Skin of body (tissue), 2 donors: ENCODE data around the gene IFT80. TPM values are rescaled to one million over a fixed set of nuclear protein-coding genes. Genes with fewer than 3 reads are reported as not detected.
A peak's percentile ranks its signal among the peaks of the same experiment; 100 is the strongest.

Experiments
- DNase-seq: peaks from one replicate; lab custom pipeline; 2025; lab: John Stamatoyannopoulos, UW
- total RNA-seq: library from RNA; depleted of rRNA; stranded (reverse); fragments of >200 nt; gene quantifications from one replicate; pipeline ENCODE4 v1.2.3, GENCODE V29; 2014

IFT80 gene
- total RNA-seq, 1 donor from 2014 or later, result 38.0 TPM

GRCh38 chr3:160400702-160401150 is 1.7 kb upstream of the IFT80 start:
- DNase-seq, result no peak

- DNase-seq, result peak; percentile 44
Observed at GRCh38 chr3:160400030-160400701, 1.1 kb upstream of the IFT80 start.

GRCh38 chr3:160398820-160399124 is 253 bp downstream of the IFT80 start:
- no peak for DNase-seq

GRCh38 chr3:160395297-160395696 is 3.7 kb downstream of the IFT80 start:
- DNase-seq, result no peak

GRCh38 chr3:160394009-160394392 is 5.0 kb downstream of the IFT80 start:
- no peak for DNase-seq

GRCh38 chr3:160393346-160394008 is 5.5 kb downstream of the IFT80 start:
- no peak for DNase-seq

- DNase-seq, result no peak
Observed at GRCh38 chr3:160392798-160393197, 6.2 kb downstream of the IFT80 start.

GRCh38 chr3:160390565-160391138 is 8.4 kb downstream of the IFT80 start:
- DNase-seq, result no peak

- DNase-seq, result no peak
Observed at GRCh38 chr3:160384639-160385318, 14.2 kb downstream of the IFT80 start.

GRCh38 chr3:160381470-160381869 is 17.6 kb downstream of the IFT80 start:
- DNase-seq, result no peak

- no peak for DNase-seq
Observed at GRCh38 chr3:160379628-160380214, 19.3 kb downstream of the IFT80 start.

- DNase-seq, result no peak
Observed at GRCh38 chr3:160378331-160379109, 20.5 kb downstream of the IFT80 start.

GRCh38 chr3:160376681-160377080 is 22.3 kb downstream of the IFT80 start:
- no peak for DNase-seq

- no peak for DNase-seq
Observed at GRCh38 chr3:160374925-160375324, 24.1 kb downstream of the IFT80 start.

GRCh38 chr3:160374472-160374871 is 24.6 kb downstream of the IFT80 start:
- no peak for DNase-seq

- no peak for DNase-seq
Observed at GRCh38 chr3:160373655-160374054, 25.4 kb downstream of the IFT80 start.

- DNase-seq, result no peak
Observed at GRCh38 chr3:160372780-160373179, 26.2 kb downstream of the IFT80 start.

GRCh38 chr3:160370987-160371857 is 27.8 kb downstream of the IFT80 start:
- DNase-seq, result no peak

GRCh38 chr3:160369784-160370183 is 29.2 kb downstream of the IFT80 start:
- DNase-seq, result no peak

GRCh38 chr3:160368804-160369203 is 30.2 kb downstream of the IFT80 start:
- no peak for DNase-seq
